Esophagus squamous epithelium (tissue), 5 donors: ENCODE data around the gene LRBA. TPM values are rescaled to one million over a fixed set of nuclear protein-coding genes. Genes with fewer than 3 reads are reported as not detected.
A peak's percentile ranks its signal among the peaks of the same experiment; 100 is the strongest.

Source experiments
- DNase-seq: peaks from one replicate; lab custom pipeline; 2025; lab: John Stamatoyannopoulos, UW
- H3K27ac ChIP-seq, 4 donors: fragments of 200-600 bp; sonication (generic); one replicate each; pipeline ENCODE4 v1.5.1; 2016 to 2019; ENCODE audit warnings: mild to moderate bottlenecking in 1 of 4
- H3K27me3 ChIP-seq, 4 donors: fragments of 200-600 bp; sonication (generic); 1 replicate in 3 of 4; 2 replicates in 1 of 4; pipeline versions ENCODE4 v1.5.1 to v1.6.0; 2017 to 2021; ENCODE audit warnings: antibody characterized with exemption in 1 of 4
- H3K36me3 ChIP-seq, 3 donors: fragments of 200-600 bp; sonication (generic); one replicate each; pipeline ENCODE4 v1.5.1; 2016 to 2019
- H3K4me1 ChIP-seq, 3 donors: fragments of 200-600 bp; sonication (generic); one replicate each; pipeline ENCODE4 v1.5.1; 2017 to 2019
- H3K4me3 ChIP-seq, 4 donors: fragments of 200-600 bp; sonication (generic); 1 replicate in 3 of 4; 2 replicates in 1 of 4; pipeline ENCODE4 v1.5.1; 2016 to 2019; ENCODE audit warnings: mild to moderate bottlenecking in 2 of 4, moderate library complexity in 1 of 4
- H3K9me3 ChIP-seq, 3 donors: fragments of 200-600 bp; sonication (generic); one replicate each; pipeline ENCODE4 v1.5.1; 2016 to 2019
- CTCF ChIP-seq, 6 experiments: fragments of 450-650 bp in 4 of 6; fragments of 200-600 bp in 2 of 6; sonication (generic) in 2 of 6; IDR thresholded peaks; one replicate each; pipeline ENCODE4 v1.5.1; 2016 to 2019; ENCODE audit warnings: antibody characterized with exemption in 6 of 6, mild to moderate bottlenecking in 4 of 6, moderate library complexity in 4 of 6
- POLR2A ChIP-seq, 4 donors: fragments of 450-650 bp; IDR thresholded peaks; one replicate each; pipeline ENCODE4 v1.6.1; 2017; ENCODE audit warnings: antibody characterized with exemption in 4 of 4, mild to moderate bottlenecking in 4 of 4, moderate library complexity in 3 of 4
- WGBS, 2 donors: methylation state at CpG; one replicate each; pipeline ENCODE4 v1.1.5; 2018; 5-methylcytosine and 5-hydroxymethylcytosine counted together
- intact Hi-C: fragments of 100-400 bp; cut with DNase I; formaldehyde crosslinking; loops from one replicate; pipeline ENCODE4 v1.15.0; 2022
- total RNA-seq, 4 donors: library from RNA; depleted of rRNA; stranded (reverse); fragments of >200 nt; gene quantifications; one replicate each; pipeline ENCODE4 v1.1.0, GENCODE V29; 2016
- donor health status: DM: yes; HTN: yes; CAD: no.

Gene LRBA
- total RNA-seq, 4 donors from 2014 or later = 54.7 to 91.8 (median 66.2) TPM

DNA sequence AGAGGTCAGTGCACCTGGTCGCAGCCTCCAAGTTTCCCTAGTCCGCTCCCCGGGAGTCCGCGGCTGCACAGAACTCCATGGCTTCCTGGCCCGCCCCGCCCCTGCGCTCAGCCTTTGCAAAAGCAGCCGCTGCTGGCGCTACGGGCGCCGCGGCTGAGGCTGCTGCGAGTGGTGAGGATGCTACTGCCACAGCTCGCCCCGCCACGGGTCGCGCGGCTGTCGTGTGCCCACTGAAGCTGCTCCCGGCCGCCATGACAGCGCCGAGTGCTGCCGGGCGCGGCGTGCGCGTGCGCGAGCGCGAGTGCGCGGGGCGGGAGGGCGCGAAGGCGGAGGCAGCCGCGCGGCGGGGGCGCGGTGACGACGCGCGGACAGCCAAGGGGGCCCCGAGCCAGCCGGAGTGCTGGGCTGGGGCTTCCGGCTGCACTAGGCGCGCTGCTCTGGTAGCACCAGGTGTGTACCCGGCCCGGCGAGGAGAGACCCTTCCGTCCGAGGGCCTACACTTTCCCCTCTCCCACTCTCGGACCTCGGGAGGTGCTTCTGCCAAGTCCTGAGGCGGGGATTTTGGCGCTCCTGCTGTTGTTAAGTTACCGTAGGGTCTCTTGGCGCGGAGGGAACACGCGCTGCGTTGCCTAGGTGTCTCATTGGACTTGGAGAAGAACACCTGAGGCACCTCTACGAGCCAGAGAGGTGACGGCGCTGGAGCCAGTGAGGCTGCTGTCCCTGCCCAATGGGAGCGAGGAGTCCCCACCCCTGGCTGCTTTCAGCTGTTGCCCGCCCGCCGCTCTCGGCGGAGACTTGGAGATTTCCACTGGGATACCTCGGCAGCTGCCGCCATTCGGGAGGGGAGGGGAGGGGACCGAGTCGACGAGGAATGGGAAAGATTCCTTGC is 619 bp upstream of the LRBA start:
- Histone ChIP-seq H3K9me3 (no peaks in the 10 kb centered on the region), H3K4me3 (peak overlapping the region; percentile 97 to 99 (median 98)), H3K27ac (peak overlapping the region; percentile 97 to 100 (median 98)), H3K4me1 (peaks cover 0 to 41% (median 23%) of the 10 kb centered on the region in 3 donors), H3K27me3 (no peaks in the 10 kb centered on the region), H3K36me3 (peaks cover 0 to 3% (median 0%) of the 10 kb centered on the region in 3 donors)
- WGBS, 2 donors = 0% methylated on average over 13 to 18 of the region's 87 CpGs
- intact Hi-C loops = no loop called here
- peak in 1 of 6 experiments; percentile 5 for TF ChIP-seq CTCF (IDR thresholded peaks at IDR 0.05)
- peak in 2 of 4 donors; percentile 71 to 79 for TF ChIP-seq POLR2A (IDR thresholded peaks at IDR 0.05)
- peak; percentile 35 for DNase-seq

DNA sequence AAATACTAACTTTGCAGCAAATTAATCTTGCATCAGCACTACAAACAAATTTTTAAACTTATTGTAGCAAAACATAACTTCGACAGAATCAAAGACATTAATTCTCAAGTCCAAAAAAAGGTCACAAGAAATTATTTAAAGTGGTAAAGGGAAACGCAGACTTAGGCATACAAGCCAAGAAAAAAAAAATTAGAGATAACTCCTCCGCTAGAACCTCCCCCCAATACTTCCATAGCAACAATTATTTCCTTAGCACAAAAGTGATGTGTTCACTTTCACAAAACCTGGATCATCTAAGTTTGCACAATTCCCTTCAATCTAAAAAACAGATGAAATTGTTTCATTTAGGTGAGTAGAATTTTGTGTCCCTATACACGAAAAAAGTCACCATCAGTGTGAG is 1.1 kb downstream of the LRBA start:
- Histone ChIP-seq H3K27me3 (no peaks in the 10 kb centered on the region), H3K36me3 (peaks cover 0 to 17% (median 0%) of the 10 kb centered on the region in 3 donors), H3K27ac (peak overlapping the region; percentile 97 to 100 (median 98)), H3K9me3 (no peaks in the 10 kb centered on the region), H3K4me1 (peaks cover 0 to 41% (median 23%) of the 10 kb centered on the region in 3 donors), H3K4me3 (peak overlapping the region; percentile 97 to 99 (median 98))
- DNase-seq = no peak
- intact Hi-C loops = no loop called here
- TF ChIP-seq CTCF (IDR thresholded peaks at IDR 0.05) (no peak), POLR2A (IDR thresholded peaks at IDR 0.05) (no peak)
- 9 to 13% methylated on average over 4 of the region's 4 CpGs for WGBS, 2 donors

DNA sequence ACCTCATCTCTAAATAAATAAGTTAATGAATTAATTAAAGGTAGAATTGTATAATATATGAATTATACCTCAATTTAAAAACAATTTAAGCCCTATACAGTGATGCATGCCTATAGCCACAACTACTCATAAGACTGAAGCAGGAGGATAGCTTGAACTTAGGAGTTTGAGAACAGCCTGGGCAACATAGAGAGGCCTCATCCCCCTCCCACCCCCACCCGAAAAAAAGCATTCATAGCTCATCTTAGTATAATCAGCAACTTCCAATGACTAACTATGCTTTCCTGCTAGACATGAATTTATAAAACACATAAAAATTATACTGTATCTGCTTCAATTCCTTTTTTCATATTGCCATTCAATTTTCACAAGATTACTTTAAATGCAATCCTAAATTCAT is 1.6 kb downstream of the LRBA start:
- WGBS, 2 donors = 0 to 13% methylated on average over 1 of the region's 1 CpG
- no peak for DNase-seq
- peak overlapping the region in 3 of 4 donors; percentile 97 to 99 (median 99) for H3K4me3 ChIP-seq
- TF ChIP-seq POLR2A (IDR thresholded peaks at IDR 0.05) (no peak), CTCF (IDR thresholded peaks at IDR 0.05) (no peak)
- H3K27me3 ChIP-seq = no peaks in the 10 kb centered on the region
- peaks cover 0 to 17% (median 0%) of the 10 kb centered on the region in 3 donors for H3K36me3 ChIP-seq
- peaks cover 0 to 41% (median 23%) of the 10 kb centered on the region in 3 donors for H3K4me1 ChIP-seq
- H3K27ac ChIP-seq = peak overlapping the region in 2 of 4 donors; percentile 9 to 98
- intact Hi-C loops = no loop called here
- no peaks in the 10 kb centered on the region for H3K9me3 ChIP-seq

DNA sequence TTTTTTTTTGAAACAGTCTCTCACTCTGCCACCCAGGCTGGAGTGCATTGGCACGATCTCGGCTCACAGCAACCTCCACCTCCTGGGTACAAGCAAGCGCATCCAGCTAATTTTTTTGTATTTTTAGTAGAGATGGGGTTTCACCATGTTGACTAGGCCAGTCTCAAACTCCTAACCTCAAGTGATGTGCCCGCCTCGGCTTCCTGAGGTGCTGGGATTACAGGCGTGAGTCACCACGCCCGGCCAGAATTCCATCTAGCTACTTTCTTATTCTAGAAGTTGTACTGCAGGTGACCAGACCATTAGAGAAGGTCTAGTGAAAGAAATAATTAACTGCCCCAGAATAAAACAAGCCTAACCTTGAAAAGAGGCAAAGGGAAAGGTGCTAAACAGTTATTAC is 2.3 kb downstream of the LRBA start:
- Histone ChIP-seq H3K4me1 (peaks cover 0 to 41% (median 23%) of the 10 kb centered on the region in 3 donors), H3K36me3 (peaks cover 0 to 17% (median 0%) of the 10 kb centered on the region in 3 donors), H3K9me3 (no peaks in the 10 kb centered on the region), H3K4me3 (peak overlapping the region in 2 of 4 donors; percentile 99), H3K27ac (peak overlapping the region in 2 of 4 donors; percentile 9 to 98), H3K27me3 (no peaks in the 10 kb centered on the region)
- intact Hi-C loops = no loop called here
- DNase-seq = no peak
- TF ChIP-seq CTCF (IDR thresholded peaks at IDR 0.05) (no peak), POLR2A (IDR thresholded peaks at IDR 0.05) (no peak)
- WGBS, 2 donors = 23 to 25% methylated on average over 8 of the region's 8 CpGs

- H3K27me3 ChIP-seq = no peaks in the 10 kb centered on the region
- peaks cover 0 to 41% (median 23%) of the 10 kb centered on the region in 3 donors for H3K4me1 ChIP-seq
- peak overlapping the region in 2 of 4 donors; percentile 99 for H3K4me3 ChIP-seq
- peaks cover 0 to 17% (median 0%) of the 10 kb centered on the region in 3 donors for H3K36me3 ChIP-seq
- 79 to 83% methylated on average over 2 of the region's 2 CpGs for WGBS, 2 donors
- no peaks in the 10 kb centered on the region for H3K9me3 ChIP-seq
- no peak for TF ChIP-seq POLR2A (IDR thresholded peaks at IDR 0.05)
- no peak for TF ChIP-seq CTCF (IDR thresholded peaks at IDR 0.05)
- H3K27ac ChIP-seq = no peak overlapping the region
- intact Hi-C loops = no loop called here
- no peak for DNase-seq
Observed at GRCh38 chr4:151012376-151012775, 2.7 kb downstream of the LRBA start.
